ENCODE data around the gene MAPK8IP1. TPM values are rescaled to one million over a fixed set of nuclear protein-coding genes. Genes with fewer than 3 reads are reported as not detected.

Gene MAPK8IP1
- total and polyA plus RNA-seq, 2 experiments from 2014 or later = 5.9 to 39.4 TPM

DNA sequence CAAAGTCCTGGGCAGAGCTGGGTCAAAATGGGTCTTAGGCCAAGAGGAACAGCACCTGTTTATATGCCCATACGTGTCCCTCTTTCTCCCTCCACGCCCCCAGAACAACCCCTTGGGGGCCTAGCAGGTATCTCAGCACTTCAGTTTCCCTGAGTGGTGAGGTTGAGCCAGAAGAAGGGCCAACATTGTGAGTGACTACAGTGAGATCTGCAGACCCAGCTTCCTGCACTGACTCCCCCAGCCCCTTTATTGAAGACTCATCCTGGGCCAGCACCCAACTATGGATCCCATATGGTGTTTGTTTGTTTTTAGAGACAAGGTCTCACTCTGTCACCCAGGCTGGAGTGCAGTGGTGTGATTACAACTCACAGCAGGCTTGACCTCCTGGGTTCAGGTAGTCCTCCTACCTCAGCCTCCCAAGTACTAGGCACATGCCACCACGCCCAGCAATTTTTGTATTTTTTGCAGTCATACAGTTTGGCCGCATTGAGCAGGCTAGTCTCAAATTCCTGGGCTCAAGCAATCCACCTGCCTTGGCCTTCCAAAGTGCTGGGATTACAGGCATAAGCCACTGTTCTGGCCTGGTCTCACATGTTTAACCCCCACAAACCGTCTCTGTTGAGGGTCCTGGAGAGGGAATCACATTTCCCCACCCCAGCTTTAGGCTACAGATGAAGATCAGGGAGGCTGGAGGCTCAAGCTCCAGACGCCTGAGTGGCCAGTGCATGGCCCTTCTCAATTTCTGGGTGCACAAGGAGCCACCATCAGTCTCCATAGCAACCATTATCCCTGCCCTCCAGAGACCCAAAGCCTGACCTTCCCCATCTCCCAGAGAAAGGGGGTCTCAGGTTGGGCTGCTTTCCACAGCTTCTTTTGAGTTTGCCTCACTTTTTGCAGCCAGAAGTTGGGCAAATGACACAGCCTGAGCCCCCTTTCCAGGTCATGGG, 35.4 kb downstream of the MAPK8IP1 start:
- Histone ChIP-seq H3K79me2 (replicated peaks; ENCODE audit: insufficient read depth) (peaks cover 27% of the 10 kb centered on the region), H3K27ac (ENCODE audit: low read depth) (peak overlapping the region; percentile 97), H4K20me1 (replicated peaks; ENCODE audit: insufficient read depth) (peaks cover 6% of the 10 kb centered on the region), H2AFZ (no peak overlapping the region), H3K27me3 (ENCODE audit: insufficient read depth) (peaks cover 9% of the 10 kb centered on the region; the same call in 1 of the 2 replicates), H3K36me3 (ENCODE audit: insufficient read depth) (no peaks in the 10 kb centered on the region), H3F3A (replicated peaks; ENCODE audit: low read depth) (peaks cover 23% of the 10 kb centered on the region), H3K9me2 (ENCODE audit: insufficient read depth) (no peaks in the 10 kb centered on the region), H3K4me1 (ENCODE audit: insufficient read depth) (peaks cover 39% of the 10 kb centered on the region), H3K4me2 (peak overlapping the region; percentile 97), H3K4me3 (peak overlapping the region; percentile 91)
- peaks cover 33% of the 10 kb centered on the region for H3K27me3 Mint-ChIP-seq (ENCODE audit: insufficient read depth, low read depth, poor library complexity)
- no peaks in the 10 kb centered on the region; the same call in 2 of the 3 replicates for H3K9me3 Mint-ChIP-seq
- DNase-seq (ENCODE audit: low spot score) (no peak), ATAC-seq (no peak)
- H3K27ac Mint-ChIP-seq = peak overlapping the region; percentile 95
- H3K36me3 Mint-ChIP-seq (ENCODE audit: low read depth) = peaks cover 16% of the 10 kb centered on the region
- peak overlapping the region; percentile 74 for H3K4me3 Mint-ChIP-seq
- H3K4me1 Mint-ChIP-seq = peaks cover 34% of the 10 kb centered on the region
- TF ChIP-seq, protein P1, sequence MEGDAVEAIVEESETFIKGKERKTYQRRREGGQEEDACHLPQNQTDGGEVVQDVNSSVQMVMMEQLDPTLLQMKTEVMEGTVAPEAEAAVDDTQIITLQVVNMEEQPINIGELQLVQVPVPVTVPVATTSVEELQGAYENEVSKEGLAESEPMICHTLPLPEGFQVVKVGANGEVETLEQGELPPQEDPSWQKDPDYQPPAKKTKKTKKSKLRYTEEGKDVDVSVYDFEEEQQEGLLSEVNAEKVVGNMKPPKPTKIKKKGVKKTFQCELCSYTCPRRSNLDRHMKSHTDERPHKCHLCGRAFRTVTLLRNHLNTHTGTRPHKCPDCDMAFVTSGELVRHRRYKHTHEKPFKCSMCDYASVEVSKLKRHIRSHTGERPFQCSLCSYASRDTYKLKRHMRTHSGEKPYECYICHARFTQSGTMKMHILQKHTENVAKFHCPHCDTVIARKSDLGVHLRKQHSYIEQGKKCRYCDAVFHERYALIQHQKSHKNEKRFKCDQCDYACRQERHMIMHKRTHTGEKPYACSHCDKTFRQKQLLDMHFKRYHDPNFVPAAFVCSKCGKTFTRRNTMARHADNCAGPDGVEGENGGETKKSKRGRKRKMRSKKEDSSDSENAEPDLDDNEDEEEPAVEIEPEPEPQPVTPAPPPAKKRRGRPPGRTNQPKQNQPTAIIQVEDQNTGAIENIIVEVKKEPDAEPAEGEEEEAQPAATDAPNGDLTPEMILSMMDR (conservative IDR thresholded peaks at IDR 0.05; ENCODE audit: low read depth in 2 of 2) = no peak
- TF ChIP-seq, protein P2, sequence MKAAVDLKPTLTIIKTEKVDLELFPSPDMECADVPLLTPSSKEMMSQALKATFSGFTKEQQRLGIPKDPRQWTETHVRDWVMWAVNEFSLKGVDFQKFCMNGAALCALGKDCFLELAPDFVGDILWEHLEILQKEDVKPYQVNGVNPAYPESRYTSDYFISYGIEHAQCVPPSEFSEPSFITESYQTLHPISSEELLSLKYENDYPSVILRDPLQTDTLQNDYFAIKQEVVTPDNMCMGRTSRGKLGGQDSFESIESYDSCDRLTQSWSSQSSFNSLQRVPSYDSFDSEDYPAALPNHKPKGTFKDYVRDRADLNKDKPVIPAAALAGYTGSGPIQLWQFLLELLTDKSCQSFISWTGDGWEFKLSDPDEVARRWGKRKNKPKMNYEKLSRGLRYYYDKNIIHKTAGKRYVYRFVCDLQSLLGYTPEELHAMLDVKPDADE (IDR thresholded peaks at IDR 0.05) = no peak
- no peak for TF ChIP-seq ZNF114 (CRISPR knock-in tag; IDR thresholded peaks at IDR 0.05)

DNA sequence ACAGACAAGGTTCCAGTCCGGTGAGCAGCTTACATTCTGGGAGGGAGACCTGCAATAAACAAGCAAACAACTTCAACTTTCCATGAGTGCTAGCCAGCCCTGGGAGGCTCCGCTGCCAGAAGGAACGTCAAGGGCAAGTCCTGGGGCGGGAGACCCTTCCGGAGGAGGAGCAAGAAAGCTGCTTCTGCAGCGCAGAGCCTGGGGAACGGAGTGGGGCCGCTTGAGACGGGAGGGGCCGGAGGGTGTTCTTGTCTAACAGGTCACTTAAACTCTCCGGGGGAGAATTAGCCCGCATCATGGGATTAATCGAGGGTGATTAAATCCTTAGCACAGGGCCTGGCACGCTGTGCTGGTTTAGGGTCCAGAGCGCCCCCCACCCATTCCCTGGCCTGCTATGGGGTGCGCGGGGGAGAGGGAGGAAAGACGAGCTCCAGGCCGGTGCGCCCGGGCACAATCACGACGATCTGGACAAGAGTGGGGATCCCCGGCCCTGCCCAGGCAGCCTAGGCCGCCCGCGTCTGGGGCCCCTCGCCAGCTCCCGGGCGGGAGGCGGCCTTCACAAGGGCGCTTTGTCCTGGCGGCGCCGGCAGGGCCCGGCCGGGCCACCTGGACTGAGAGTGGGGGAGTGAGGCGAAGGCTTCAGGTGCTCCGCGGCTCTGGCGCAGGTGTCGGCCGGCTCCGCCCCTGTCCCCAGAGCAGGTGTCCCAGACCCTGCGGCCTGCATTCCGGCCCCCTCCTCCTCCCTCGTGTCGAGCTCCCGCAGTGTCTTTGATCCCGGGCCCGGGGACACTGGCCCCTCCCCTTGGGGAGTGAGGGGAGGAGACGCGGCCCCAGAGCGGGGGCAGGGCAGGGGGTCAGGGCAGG, 36.3 kb downstream of the MAPK8IP1 start:
- H3K4me1 ChIP-seq (ENCODE audit: insufficient read depth) = peaks cover 38% of the 10 kb centered on the region
- peak overlapping the region; percentile 97 for H3K4me2 ChIP-seq
- H3K27me3 Mint-ChIP-seq (ENCODE audit: insufficient read depth, low read depth, poor library complexity) = peaks cover 33% of the 10 kb centered on the region
- H2AFZ ChIP-seq = peak overlapping the region; percentile 43; the same call in 1 of the 2 replicates
- H3K27ac Mint-ChIP-seq = peak overlapping the region; percentile 95
- peaks cover 6% of the 10 kb centered on the region; the same call in 1 of the 2 replicates for H4K20me1 ChIP-seq (replicated peaks; ENCODE audit: insufficient read depth)
- peak overlapping the region; percentile 97 for H3K27ac ChIP-seq (ENCODE audit: low read depth)
- no peaks in the 10 kb centered on the region for H3K9me2 ChIP-seq (ENCODE audit: insufficient read depth)
- ATAC-seq (peak; percentile 60), DNase-seq (ENCODE audit: low spot score) (peak; percentile 98)
- H3K79me2 ChIP-seq (replicated peaks; ENCODE audit: insufficient read depth) = peaks cover 23% of the 10 kb centered on the region
- peaks cover 9% of the 10 kb centered on the region; the same call in 1 of the 2 replicates for H3K27me3 ChIP-seq (ENCODE audit: insufficient read depth)
- no peaks in the 10 kb centered on the region; the same call in 2 of the 3 replicates for H3K9me3 Mint-ChIP-seq
- H3K36me3 Mint-ChIP-seq (ENCODE audit: low read depth) = peaks cover 25% of the 10 kb centered on the region
- H3K4me3 Mint-ChIP-seq = peak overlapping the region; percentile 74
- H3K4me3 ChIP-seq = peak overlapping the region; percentile 91
- peaks cover 22% of the 10 kb centered on the region for H3F3A ChIP-seq (replicated peaks; ENCODE audit: low read depth)
- peak; percentile 60 for TF ChIP-seq POLR2AphosphoS5 (IDR thresholded peaks at IDR 0.05; ENCODE audit: low read depth)
- TF ChIP-seq, protein P3, sequence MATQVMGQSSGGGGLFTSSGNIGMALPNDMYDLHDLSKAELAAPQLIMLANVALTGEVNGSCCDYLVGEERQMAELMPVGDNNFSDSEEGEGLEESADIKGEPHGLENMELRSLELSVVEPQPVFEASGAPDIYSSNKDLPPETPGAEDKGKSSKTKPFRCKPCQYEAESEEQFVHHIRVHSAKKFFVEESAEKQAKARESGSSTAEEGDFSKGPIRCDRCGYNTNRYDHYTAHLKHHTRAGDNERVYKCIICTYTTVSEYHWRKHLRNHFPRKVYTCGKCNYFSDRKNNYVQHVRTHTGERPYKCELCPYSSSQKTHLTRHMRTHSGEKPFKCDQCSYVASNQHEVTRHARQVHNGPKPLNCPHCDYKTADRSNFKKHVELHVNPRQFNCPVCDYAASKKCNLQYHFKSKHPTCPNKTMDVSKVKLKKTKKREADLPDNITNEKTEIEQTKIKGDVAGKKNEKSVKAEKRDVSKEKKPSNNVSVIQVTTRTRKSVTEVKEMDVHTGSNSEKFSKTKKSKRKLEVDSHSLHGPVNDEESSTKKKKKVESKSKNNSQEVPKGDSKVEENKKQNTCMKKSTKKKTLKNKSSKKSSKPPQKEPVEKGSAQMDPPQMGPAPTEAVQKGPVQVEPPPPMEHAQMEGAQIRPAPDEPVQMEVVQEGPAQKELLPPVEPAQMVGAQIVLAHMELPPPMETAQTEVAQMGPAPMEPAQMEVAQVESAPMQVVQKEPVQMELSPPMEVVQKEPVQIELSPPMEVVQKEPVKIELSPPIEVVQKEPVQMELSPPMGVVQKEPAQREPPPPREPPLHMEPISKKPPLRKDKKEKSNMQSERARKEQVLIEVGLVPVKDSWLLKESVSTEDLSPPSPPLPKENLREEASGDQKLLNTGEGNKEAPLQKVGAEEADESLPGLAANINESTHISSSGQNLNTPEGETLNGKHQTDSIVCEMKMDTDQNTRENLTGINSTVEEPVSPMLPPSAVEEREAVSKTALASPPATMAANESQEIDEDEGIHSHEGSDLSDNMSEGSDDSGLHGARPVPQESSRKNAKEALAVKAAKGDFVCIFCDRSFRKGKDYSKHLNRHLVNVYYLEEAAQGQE (IDR thresholded peaks at IDR 0.05; ENCODE audit: unreplicated experiment) = peak; percentile 15
- TF ChIP-seq CREB1 (CRISPR knock-in tag; IDR thresholded peaks at IDR 0.05; ENCODE audit: low read depth) = peak; percentile 54
- TF ChIP-seq, protein P2 (IDR thresholded peaks at IDR 0.05) = no peak
- no peak for TF ChIP-seq EZH2 (IDR thresholded peaks at IDR 0.05; ENCODE audit: low read depth, unreplicated experiment)
- no peak for TF ChIP-seq STAT1 (IDR thresholded peaks at IDR 0.05; ENCODE audit: unreplicated experiment)
- no peaks in the 10 kb centered on the region for H3K36me3 ChIP-seq (ENCODE audit: insufficient read depth)
- peaks cover 33% of the 10 kb centered on the region for H3K4me1 Mint-ChIP-seq
